ENCODE measurements around the gene TEAD4.

TEAD4 gene

DNA sequence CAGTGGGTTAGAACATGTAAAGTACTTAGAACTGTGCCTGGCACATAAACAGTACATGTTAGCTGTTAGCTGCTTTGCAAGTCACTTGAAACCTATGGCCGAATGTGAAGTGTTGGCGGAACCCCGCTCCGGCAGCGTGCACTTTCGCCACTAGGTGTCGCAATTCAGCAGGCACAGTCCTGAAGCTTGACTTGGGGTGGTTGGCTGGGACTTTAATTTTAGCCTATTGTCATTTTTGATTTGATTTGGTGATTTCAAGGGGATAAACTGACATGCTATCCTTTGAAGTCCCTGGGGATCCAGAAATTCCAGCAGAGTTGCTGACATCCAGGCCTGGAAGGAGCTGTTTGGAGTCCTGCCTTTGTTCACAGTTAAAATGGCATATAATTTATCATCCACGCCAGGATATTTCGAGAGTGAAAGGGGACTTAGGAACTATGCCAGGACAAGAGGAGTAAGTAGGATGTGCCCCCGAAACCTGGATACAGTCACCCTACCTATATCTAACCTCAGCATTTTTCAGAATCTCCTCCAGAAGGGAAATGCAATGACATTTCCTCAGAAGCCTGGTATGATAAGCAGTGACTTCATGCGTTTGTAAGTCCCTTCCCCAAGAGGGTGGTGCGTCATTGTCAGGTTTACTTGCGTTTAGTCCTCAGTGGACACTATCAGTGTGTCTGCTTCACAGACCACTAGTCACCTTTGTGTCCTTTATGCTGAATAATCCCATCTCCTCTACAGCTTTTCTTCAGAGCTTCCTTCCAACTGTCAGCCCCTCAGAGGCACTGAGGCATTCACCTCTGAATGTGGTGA is 114.4 kb downstream of the TEAD4 start:
- H3K4me3 ChIP-seq (ENCODE audit: low read depth, low read length), result no peak overlapping the region
- TF ChIP-seq, protein P1, sequence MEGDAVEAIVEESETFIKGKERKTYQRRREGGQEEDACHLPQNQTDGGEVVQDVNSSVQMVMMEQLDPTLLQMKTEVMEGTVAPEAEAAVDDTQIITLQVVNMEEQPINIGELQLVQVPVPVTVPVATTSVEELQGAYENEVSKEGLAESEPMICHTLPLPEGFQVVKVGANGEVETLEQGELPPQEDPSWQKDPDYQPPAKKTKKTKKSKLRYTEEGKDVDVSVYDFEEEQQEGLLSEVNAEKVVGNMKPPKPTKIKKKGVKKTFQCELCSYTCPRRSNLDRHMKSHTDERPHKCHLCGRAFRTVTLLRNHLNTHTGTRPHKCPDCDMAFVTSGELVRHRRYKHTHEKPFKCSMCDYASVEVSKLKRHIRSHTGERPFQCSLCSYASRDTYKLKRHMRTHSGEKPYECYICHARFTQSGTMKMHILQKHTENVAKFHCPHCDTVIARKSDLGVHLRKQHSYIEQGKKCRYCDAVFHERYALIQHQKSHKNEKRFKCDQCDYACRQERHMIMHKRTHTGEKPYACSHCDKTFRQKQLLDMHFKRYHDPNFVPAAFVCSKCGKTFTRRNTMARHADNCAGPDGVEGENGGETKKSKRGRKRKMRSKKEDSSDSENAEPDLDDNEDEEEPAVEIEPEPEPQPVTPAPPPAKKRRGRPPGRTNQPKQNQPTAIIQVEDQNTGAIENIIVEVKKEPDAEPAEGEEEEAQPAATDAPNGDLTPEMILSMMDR (IDR thresholded peaks at IDR 0.05; ENCODE audit: insufficient read depth, low read depth, low read length, missing control alignments), result peak; percentile 98
- DNase-seq (ENCODE audit: low read depth), result peak; percentile 88

DNA sequence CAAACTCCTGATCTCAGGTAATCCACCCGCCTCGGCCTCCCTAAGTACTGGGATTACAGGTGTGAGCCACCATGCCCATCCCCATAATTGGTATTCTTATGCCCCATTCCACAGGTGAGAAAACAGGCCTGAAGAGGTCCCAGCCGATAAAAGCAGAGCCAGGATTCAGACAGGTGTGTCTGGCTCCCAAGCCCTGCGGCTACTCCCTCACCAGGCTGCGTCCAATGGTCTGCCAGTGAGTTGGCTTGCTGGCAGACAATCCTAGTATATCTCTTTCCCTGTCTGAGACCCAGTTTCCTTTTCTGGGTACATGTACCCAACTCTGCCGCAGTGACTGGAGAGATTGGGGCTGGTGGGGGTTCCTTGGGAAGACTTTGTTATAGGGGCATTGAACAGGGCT is 116.1 kb downstream of the TEAD4 start:
- TF ChIP-seq, protein P1 (IDR thresholded peaks at IDR 0.05; ENCODE audit: insufficient read depth, low read depth, low read length, missing control alignments), result no peak
- no peak for DNase-seq (ENCODE audit: low read depth)
- no peak overlapping the region for H3K4me3 ChIP-seq (ENCODE audit: low read depth, low read length)

DNA sequence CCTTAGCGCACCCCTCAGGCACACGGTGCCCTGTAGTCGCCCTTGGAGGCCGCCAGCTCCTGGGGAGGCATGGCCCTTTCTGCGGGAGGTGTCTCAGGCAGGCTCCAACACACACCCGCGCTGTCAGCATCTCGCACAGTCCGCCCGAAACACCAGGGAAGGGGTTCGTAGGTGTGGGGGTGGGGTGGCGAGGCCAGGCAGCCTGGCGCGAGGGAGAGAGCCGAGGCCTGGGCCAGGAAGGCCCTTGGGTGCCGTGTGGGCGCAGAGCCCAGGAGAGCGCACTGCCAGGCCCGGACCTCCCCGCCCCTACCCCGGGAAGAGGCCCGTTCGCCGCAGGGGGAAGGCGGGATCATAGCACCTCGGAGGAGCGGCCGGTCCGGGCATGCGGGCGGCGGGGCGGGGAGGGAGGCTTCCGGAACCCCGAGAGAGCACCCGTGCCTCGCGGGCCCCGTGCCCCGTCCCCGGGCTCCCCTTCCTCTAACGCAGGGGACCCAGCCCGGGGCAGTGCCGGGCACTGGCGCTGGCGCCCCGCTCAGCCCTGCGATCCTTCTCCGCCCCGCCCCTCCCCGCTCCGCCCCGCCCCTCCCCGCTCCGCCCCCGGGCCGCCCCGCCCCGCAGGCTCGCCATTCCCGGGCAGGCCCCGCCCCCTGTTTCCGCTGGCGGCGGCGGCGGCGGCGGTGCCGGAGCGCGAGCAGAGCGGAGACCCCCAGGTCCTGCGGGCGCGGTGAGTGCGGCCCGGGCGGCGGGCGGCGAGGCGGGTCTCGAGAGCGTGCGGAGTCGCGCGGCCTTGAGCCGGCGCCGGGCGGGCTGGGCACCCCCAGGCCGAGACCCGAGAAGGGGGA is 117.8 kb downstream of the TEAD4 start, which contains the start of gene TSPAN9:
Gene TSPAN9 (plus strand): TSS at position 650 of the 842 bp plus-strand sequence. CDS start 123,815 bp downstream, outside the sequence.
- DNase-seq (ENCODE audit: low read depth), result peak; percentile 51
- peak within 1 kb of the TSS; percentile 65 for H3K4me3 ChIP-seq (ENCODE audit: low read depth, low read length)
- TF ChIP-seq, protein P1 (IDR thresholded peaks at IDR 0.05; ENCODE audit: insufficient read depth, low read depth, low read length, missing control alignments), result no peak

DNA sequence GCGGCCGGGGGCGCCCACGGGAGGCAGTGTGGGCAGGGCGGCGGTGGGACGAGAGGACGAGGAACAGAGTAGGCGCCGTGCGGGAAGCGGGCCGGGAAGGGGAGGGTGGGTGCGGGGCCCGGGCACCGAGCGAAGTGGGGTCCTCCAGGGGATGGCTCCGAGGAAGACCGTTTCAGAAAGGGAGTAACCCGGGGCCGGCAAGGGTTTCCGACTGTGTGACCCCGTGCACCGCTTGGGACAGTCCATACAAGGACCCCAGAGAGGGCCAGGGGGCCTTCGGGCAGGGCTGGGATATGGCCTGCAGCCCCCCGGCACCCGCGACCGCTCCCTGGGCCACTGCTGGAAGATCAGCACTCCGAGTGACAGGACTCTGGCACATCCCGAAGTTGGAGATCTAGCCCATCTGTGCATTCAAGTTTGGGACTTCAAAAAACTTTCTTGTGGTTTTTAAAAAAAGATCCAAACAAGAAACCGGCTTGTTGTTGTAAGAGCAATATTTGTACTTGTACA is 118.4 kb downstream of the TEAD4 start:
- peak overlapping the region; percentile 28 for H3K4me3 ChIP-seq (ENCODE audit: low read depth, low read length)
- TF ChIP-seq, protein P1 (IDR thresholded peaks at IDR 0.05; ENCODE audit: insufficient read depth, low read depth, low read length, missing control alignments), result no peak
- DNase-seq (ENCODE audit: low read depth), result no peak

DNA sequence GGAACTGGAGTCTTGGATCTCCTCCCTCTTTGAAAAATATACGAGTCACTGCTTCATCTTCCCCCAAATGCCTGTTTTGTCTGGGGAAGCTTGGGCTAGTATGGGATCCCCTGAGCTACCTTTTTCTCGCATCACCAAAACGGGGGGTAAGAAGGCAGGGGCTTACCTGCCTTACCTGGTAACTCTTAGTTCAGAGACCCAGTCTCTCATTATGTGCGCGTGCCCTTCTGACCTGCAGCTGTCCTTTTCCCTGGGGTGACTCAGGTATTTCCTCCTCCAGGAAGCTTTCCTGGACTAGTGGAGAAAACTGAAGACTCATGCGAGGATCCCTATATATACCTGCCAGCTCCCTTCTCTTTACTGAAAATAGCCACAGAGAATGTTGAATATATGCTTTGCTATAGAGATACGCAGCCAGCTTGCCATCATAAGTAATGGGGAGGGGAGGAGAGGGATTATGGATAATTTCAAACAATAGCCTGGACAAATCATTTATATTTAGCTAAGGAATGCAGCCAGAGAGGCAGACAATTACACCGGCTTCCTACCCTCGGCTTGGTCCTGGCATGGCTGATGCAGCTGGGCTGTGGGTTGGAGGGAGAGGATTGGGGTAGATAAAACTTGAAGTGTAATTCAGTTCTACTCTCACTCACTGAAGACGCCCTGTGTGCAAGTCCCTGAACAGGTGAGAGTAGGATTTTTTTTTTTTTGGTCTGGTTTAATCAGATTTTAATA is 119.1 kb downstream of the TEAD4 start:
- H3K4me3 ChIP-seq (ENCODE audit: low read depth, low read length), result no peak overlapping the region
- TF ChIP-seq, protein P1 (IDR thresholded peaks at IDR 0.05; ENCODE audit: insufficient read depth, low read depth, low read length, missing control alignments), result no peak
- DNase-seq (ENCODE audit: low read depth), result no peak

DNA sequence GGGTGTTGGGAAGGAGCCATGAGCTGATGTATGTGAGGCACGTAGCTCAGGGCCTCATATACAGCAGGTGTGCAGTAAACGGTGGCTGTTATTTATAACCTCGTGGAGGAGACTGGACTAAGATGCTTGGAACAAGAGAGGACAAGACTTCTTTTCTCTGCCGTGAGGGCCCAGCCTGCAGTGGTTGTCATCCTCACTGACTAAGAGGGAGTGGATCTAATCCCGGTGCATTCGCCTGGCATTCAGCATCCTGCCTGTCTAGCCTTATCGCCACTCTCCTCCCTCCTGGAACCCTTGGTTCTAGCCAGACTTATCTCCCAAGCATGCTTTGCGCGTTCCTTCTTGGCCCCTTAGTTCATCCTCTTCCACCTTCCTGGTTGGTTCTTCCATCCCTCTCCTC is 121.9 kb downstream of the TEAD4 start:
- no peak for DNase-seq (ENCODE audit: low read depth)
- TF ChIP-seq, protein P1 (IDR thresholded peaks at IDR 0.05; ENCODE audit: insufficient read depth, low read depth, low read length, missing control alignments), result no peak
- no peak overlapping the region for H3K4me3 ChIP-seq (ENCODE audit: low read depth, low read length)
